Ectodermal cell (in vitro differentiated cells): ENCODE results near the gene PGA5. TPM values are rescaled to one million over a fixed set of nuclear protein-coding genes. Genes with fewer than 3 reads are reported as not detected.
"Not testable (repeated sequence)": the region's sequence is repeated elsewhere in the genome, so short reads cannot be mapped to it uniquely, and the experiment has no call there.

Experiments used
- H3K27ac ChIP-seq: 2 replicates; pipeline ENCODE4 v1.7.0; 2013; ENCODE audit warnings: mild to moderate bottlenecking, low read depth, low read length; ENCODE audit not compliant: insufficient read depth, poor library complexity, severe bottlenecking
- H3K27me3 ChIP-seq: 2 replicates; pipeline ENCODE4 v1.7.0; 2013; ENCODE audit warnings: mild to moderate bottlenecking, low read length; ENCODE audit not compliant: insufficient read depth, control insufficient read depth, poor library complexity, severe bottlenecking
- H3K36me3 ChIP-seq: one replicate; pipeline ENCODE4 v1.7.0; 2013; ENCODE audit warnings: low read length; ENCODE audit not compliant: control insufficient read depth, insufficient read depth
- H3K4me1 ChIP-seq: one replicate; pipeline ENCODE4 v1.7.0; 2013; ENCODE audit warnings: low read length; ENCODE audit not compliant: control insufficient read depth, insufficient read depth
- H3K4me3 ChIP-seq: 2 replicates; pipeline ENCODE4 v1.7.0; 2013; ENCODE audit warnings: low read depth, low read length, control low read depth; ENCODE audit not compliant: insufficient read depth
- H3K9me3 ChIP-seq: 2 replicates; pipeline ENCODE4 v1.7.0; 2013; ENCODE audit warnings: mild to moderate bottlenecking, low read length, moderate library complexity; ENCODE audit not compliant: control insufficient read depth
- WGBS, 2 experiments: methylation state at CpG; one replicate each; pipeline ENCODE4 v1.1.7; 2013; ENCODE audit warnings: missing lambda C conversion rate in 2 of 2; 5-methylcytosine and 5-hydroxymethylcytosine counted together
- polyA plus RNA-seq, 4 experiments: library from polyadenylated mRNA; stranded (reverse); fragments of 50-300 nt; gene quantifications; one replicate each; pipeline ENCODE4 v1.2.3, GENCODE V29; 2013

The PGA5 gene
- polyA plus RNA-seq (2013, experiment 1 of 4), result 0.72 TPM
- polyA plus RNA-seq (2013, experiment 2 of 4), result 0.52 TPM
- 0.80 TPM for polyA plus RNA-seq (2013, experiment 3 of 4)
- 0.73 TPM for polyA plus RNA-seq (2013, experiment 4 of 4)

GRCh38 chr11:61240875-61241274 lies at the start of gene PGA5:
PGA5 (plus strand) TSS chr11:61241175; CDS start chr11:61241227, 52 bp downstream.
- not testable (repeated sequence) for H3K27ac ChIP-seq, H3K9me3 ChIP-seq, H3K4me1 ChIP-seq, H3K4me3 ChIP-seq, H3K36me3 ChIP-seq, H3K27me3 ChIP-seq
- WGBS, 2 experiments, result no CpG with 5 or more reads among the region's 8 CpGs

DNA sequence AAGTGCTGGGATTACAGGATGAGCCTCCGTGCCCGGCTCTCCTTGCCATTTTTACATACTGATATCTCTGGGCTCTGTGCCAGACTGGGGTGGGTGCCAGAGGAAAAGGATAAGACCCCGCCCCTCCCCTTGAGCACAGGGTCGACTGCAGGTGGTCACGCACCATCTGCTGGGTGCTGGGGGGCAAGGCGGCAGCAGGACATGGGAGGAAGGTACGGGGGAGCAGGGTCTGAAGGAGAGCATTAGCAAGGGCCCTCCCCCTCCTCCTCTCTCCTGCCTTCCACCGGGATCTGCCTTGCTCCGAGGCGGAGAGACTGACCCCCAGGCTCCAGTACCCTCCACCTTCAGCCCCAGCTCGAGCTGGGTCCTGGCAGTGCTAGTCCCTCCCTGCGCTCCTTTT lies 47.4 kb upstream of the PGA5 start:
- Histone ChIP-seq H3K4me3 (no peak overlapping the region), H3K36me3 (no peaks in the 10 kb centered on the region), H3K9me3 (no peaks in the 10 kb centered on the region), H3K27ac (no peak overlapping the region), H3K27me3 (no peaks in the 10 kb centered on the region), H3K4me1 (no peaks in the 10 kb centered on the region)
- WGBS, 2 experiments, result 66 to 71% methylated on average over 12 of the region's 12 CpGs

DNA sequence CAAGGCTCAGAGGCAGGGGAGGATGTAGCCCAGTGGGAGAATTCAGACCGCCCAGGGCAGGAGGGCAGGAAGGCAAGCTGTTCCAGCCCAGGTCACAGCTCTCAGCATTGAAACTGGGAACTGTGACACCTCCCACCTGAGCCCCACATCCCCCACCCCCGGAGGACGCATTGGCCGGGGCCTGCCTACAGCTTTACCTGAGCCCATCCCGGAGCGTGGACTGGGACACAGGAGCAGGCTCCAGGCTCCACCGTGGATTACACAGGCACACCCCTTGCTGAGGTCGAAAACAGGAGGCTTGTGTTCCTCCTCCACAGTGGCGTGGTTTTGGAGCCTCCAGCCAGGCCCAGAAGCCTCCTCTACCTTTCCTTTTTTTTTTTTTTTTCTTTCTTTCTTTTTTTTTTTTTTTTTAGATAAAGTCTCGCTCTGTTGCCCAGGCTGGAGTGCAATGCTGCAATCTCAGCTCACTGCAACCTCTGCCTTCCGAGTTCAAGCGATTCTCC lies 46.8 kb upstream of the PGA5 start:
- H3K27ac ChIP-seq, result no peak overlapping the region
- H3K36me3 ChIP-seq, result no peaks in the 10 kb centered on the region
- no peak overlapping the region for H3K4me3 ChIP-seq
- H3K4me1 ChIP-seq, result no peaks in the 10 kb centered on the region
- 84 to 87% methylated on average over 12 of the region's 12 CpGs for WGBS, 2 experiments
- no peaks in the 10 kb centered on the region for H3K27me3 ChIP-seq
- no peaks in the 10 kb centered on the region for H3K9me3 ChIP-seq

DNA sequence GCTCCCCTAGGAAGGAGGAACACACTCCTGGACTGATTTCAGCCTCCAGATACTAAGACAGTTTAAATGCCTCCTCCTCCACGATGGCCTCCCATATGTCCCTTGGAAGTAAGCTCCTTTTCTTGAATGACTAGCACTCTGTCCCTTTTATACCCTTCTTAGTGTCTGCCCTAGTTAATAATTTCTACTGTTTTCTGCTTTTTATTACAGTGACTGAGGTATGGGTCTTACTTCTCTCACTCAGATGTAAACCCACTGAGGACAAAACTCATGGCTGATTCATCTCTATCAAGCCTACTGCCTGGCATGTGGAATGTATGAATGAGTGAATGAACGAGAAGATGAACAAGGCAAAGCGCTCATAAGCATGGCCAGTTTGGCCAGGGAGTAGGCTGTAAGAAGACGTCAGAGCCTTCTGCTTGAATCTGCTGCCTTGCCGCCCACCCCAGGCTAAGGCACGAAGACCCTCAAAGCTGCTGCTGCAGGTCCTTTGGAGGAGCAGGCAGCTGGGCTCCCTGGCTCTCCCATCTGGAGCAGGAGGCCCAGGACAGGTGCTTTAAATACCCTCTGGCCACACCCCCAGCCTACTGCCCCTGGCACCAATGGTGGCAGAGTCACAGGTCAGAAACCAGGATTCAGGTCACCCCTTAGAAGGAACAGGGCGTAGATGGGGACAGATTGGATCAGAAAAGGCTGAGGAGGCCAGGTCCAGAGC lies 45.8 kb upstream of the PGA5 start:
- no peaks in the 10 kb centered on the region for H3K36me3 ChIP-seq
- H3K4me1 ChIP-seq, result no peaks in the 10 kb centered on the region
- WGBS, 2 experiments, result 92% methylated on average over 7 of the region's 7 CpGs
- no peaks in the 10 kb centered on the region for H3K27me3 ChIP-seq
- H3K4me3 ChIP-seq, result no peak overlapping the region
- no peaks in the 10 kb centered on the region for H3K9me3 ChIP-seq
- no peak overlapping the region for H3K27ac ChIP-seq

GRCh38 chr11:61195719-61196118 lies 45.3 kb upstream of the PGA5 start:
- H3K27me3 ChIP-seq, result no peaks in the 10 kb centered on the region
- H3K36me3 ChIP-seq, result no peaks in the 10 kb centered on the region
- H3K9me3 ChIP-seq, result no peaks in the 10 kb centered on the region
- H3K4me3 ChIP-seq, result no peak overlapping the region
- WGBS, 2 experiments, result 89 to 92% methylated on average over 7 of the region's 7 CpGs
- no peak overlapping the region for H3K27ac ChIP-seq
- no peaks in the 10 kb centered on the region for H3K4me1 ChIP-seq

GRCh38 chr11:61198361-61198760 lies 42.6 kb upstream of the PGA5 start:
- WGBS, 2 experiments, result 90 to 92% methylated on average over 6 of the region's 6 CpGs
- no peaks in the 10 kb centered on the region for H3K27me3 ChIP-seq
- no peaks in the 10 kb centered on the region for H3K36me3 ChIP-seq
- no peaks in the 10 kb centered on the region for H3K9me3 ChIP-seq
- no peak overlapping the region for H3K4me3 ChIP-seq
- H3K27ac ChIP-seq, result no peak overlapping the region
- H3K4me1 ChIP-seq, result peaks cover 3% of the 10 kb centered on the region

GRCh38 chr11:61198948-61199523 lies 41.9 kb upstream of the PGA5 start:
- WGBS, 2 experiments, result 84 to 90% methylated on average over 3 of the region's 4 CpGs
- H3K36me3 ChIP-seq, result no peaks in the 10 kb centered on the region
- no peaks in the 10 kb centered on the region for H3K27me3 ChIP-seq
- H3K9me3 ChIP-seq, result no peaks in the 10 kb centered on the region
- H3K27ac ChIP-seq, result no peak overlapping the region
- peaks cover 3% of the 10 kb centered on the region for H3K4me1 ChIP-seq
- no peak overlapping the region for H3K4me3 ChIP-seq

DNA sequence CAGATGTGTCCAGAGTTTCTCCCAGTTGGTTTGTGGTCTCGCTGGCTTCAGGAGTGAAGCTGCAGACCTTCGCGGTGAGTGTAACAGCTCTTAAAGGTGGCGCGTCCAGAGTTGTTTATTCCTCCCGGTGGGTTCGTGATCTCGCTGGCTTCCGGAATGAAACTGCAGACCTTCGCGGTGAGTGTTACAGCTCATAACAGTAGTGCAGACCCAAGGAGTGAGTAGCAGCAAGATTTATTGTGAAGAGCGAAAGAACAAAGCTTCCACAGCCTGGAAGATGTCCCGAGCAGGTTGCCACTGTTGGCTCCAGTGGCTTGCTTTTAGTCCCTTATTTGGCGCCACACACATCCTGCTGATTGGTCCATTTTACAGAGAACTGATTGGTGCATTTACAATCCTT lies 39.5 kb upstream of the PGA5 start:
- no peak overlapping the region for H3K4me3 ChIP-seq
- H3K27me3 ChIP-seq, result no peaks in the 10 kb centered on the region
- no peaks in the 10 kb centered on the region for H3K9me3 ChIP-seq
- 94 to 95% methylated on average over 14 of the region's 14 CpGs for WGBS, 2 experiments
- H3K36me3 ChIP-seq, result no peaks in the 10 kb centered on the region
- H3K4me1 ChIP-seq, result peaks cover 3% of the 10 kb centered on the region
- no peak overlapping the region for H3K27ac ChIP-seq

- H3K27ac ChIP-seq, H3K36me3 ChIP-seq, H3K9me3 ChIP-seq, H3K4me3 ChIP-seq, H3K27me3 ChIP-seq, H3K4me1 ChIP-seq: not testable (repeated sequence)
- 81% methylated on average over 11 to 17 of the region's 18 CpGs for WGBS, 2 experiments
Measured at GRCh38 chr11:61202950-61203746, 37.8 kb upstream of the PGA5 start, which contains the start of gene PGA3. PGA3 (plus strand) TSS chr11:61203515; CDS start chr11:61203565, 50 bp downstream.

- not testable (repeated sequence) for H3K9me3 ChIP-seq, H3K4me1 ChIP-seq, H3K36me3 ChIP-seq, H3K27me3 ChIP-seq, H3K4me3 ChIP-seq, H3K27ac ChIP-seq
- no CpG with 5 or more reads among the region's 5 CpGs for WGBS, 2 experiments
Measured at GRCh38 chr11:61203873-61204272, 37.1 kb upstream of the PGA5 start.
